SHP77 (cell line): ENCODE results near the gene SFI1.
A peak's percentile ranks its signal among the peaks of the same experiment; 100 is the strongest.
"Not testable (repeated sequence)": the region's sequence is repeated elsewhere in the genome, so short reads cannot be mapped to it uniquely, and the experiment has no call there.

Source experiments
- DNase-seq, 2 experiments: peaks; one replicate each; lab custom pipeline; 2025; lab: John Stamatoyannopoulos, UW

The SFI1 gene, protein sequence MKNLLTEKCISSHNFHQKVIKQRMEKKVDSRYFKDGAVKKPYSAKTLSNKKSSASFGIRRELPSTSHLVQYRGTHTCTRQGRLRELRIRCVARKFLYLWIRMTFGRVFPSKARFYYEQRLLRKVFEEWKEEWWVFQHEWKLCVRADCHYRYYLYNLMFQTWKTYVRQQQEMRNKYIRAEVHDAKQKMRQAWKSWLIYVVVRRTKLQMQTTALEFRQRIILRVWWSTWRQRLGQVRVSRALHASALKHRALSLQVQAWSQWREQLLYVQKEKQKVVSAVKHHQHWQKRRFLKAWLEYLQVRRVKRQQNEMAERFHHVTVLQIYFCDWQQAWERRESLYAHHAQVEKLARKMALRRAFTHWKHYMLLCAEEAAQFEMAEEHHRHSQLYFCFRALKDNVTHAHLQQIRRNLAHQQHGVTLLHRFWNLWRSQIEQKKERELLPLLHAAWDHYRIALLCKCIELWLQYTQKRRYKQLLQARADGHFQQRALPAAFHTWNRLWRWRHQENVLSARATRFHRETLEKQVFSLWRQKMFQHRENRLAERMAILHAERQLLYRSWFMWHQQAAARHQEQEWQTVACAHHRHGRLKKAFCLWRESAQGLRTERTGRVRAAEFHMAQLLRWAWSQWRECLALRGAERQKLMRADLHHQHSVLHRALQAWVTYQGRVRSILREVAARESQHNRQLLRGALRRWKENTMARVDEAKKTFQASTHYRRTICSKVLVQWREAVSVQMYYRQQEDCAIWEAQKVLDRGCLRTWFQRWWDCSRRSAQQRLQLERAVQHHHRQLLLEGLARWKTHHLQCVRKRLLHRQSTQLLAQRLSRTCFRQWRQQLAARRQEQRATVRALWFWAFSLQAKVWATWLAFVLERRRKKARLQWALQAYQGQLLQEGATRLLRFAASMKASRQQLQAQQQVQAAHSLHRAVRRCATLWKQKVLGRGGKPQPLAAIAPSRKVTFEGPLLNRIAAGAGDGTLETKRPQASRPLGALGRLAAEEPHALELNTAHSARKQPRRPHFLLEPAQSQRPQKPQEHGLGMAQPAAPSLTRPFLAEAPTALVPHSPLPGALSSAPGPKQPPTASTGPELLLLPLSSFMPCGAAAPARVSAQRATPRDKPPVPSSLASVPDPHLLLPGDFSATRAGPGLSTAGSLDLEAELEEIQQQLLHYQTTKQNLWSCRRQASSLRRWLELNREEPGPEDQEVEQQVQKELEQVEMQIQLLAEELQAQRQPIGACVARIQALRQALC

DNA sequence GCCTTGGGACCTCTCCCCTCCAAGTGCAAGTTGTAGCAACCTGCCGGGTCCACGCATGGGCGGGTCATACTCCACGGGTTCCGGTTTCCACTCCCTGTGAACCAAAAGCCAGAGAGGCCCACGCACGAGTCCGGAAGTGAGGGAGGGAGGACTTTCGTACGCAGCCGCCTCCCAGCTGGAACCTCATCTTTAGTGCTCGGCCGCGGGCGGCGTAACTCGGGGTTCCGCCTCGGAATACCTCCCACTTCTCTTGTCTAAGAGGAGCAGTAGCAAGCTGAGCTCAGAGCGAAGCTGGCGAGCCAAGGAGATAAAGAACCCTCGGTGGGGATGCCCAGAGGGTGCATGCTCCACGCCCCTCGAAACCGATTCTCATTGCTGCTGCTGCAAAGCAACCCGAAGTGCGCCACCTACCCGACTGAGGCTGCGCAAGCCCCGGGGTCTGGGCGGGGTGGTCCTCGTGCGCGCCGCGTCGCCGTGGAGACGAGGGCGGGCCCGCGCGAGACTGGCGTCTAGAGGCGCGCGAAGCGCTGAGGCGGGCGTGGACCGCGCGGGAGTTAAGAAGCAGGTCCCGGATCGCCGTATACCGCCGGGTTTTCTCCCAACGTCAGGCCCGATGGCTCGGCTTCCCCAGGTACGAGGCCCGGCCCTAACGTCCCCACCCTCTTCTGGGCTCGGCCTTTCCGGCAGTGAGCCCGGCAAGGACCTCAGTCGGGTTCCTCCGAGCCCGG lies at the start of gene SFI1:
TSS of gene SFI1 (plus strand) at position 530 of the 728 bp plus-strand sequence. CDS start 11,749 bp downstream, outside the sequence.
- DNase-seq = peak; percentile 80 to 90

DNA sequence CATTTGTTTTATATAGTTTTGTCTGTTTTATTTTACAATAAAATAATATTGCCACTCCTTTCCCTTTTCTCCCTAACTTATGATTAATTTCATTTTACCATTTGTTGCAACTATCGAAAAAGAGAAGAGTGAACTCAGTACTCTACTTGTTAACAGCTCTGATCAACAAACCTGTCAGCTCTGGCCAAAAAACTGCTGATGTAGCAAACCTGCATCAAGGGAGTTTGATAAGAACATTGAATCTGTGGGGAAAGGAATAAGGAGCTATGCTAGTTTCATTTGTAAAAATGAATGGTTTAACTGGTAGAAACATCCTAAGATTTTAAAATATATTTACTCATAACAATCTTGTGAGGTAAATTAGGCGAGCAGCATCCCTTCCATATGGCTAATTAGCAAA lies 49.6 kb upstream of the SFI1 start:
- no peak for DNase-seq

DNA sequence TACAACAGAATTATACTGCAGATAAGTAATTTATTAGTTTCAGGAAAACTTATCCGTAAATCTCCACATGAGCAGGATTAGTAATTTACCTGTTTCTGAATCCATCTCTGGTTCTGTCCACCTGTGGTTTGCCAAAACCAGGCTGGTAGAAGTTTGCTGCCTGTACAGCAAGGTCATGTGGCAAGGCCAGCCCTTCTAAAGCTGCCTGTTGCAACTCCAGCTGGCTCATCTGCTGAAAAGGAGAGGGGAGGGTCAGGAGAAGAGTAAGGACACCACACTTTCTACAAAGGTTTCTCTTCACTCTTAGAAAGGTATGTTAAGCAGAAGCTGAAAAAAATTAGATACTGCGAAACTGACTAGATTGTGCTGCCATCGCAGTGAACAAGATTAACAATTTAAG lies 49.0 kb upstream of the SFI1 start:
- no peak for DNase-seq

DNA sequence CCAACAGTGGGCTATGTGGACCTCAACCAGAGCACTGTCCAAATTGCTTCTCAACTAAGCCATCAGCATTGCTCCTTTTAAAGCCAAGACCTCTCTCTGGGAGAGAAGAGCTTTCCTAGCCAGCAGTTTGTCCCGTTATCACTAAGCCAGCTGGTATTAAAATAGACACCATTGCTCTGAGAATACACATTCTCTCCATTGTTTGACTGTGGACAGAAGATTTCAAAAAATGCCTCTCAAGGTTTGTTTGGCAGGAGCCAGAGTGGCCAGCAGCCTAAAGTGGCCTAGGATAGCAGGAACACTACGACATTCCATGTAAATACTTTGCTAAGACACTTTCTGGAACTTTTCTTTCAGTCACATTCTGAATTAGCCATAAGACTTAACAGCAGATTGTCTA lies 48.0 kb upstream of the SFI1 start:
- DNase-seq = no peak

DNA sequence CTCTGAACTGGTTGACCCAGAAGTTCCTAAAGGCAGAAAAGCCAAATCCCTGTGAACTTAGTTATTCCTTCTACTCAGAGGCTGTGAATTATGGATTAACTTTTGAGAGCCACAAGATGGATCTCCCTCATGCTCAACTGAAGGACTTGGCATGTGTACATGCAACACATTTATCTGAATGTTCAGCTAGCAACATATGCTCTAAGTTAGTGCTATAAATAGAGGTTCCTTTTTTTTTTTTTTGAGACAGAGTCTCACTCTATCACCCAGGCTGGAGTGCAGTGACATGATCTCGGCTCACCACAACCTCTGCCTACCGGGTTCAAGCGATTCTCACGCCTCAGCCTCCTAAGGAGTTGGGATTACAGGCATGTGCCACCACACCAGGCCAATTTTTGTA lies 46.8 kb upstream of the SFI1 start:
- DNase-seq = no peak

DNA sequence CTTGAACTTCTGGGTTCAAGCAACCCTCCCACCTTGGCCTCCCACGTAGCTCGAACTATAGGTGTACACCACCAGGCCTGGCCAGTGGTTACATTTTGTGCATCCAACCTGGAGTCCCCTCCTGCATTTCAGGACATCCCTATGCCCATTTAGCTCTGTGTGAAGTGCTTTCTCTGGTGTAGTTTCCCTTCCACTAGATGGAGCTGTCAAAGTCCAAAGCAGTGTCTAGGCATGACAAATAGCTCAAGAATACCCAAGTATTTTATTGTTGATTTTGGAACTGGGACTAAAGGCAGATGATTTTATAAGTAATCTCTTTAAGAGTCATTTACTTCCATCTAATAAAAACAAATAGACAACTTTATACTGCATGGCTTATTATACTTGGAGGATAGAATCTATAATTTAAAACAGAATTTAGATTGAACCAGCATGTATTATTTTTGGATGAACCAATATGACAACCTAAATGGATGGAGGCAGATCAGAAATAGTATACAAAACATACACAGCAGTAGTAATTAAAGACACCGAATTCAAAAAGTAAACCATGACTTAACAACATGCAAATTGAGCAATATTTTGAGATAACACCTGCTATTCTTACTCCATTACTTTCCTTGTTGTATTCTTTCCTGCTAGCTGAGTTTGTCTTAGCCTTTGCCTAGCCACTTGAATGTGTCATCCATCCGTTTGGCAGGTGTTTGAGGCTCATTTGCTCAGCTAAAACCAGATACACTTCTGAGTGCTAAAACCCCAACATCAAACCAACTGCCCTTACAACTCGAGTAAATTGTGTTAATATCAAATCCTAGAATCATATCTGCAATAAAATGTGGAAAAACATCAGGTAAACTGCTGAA lies 44.4 kb upstream of the SFI1 start:
- DNase-seq = peak; percentile 21 to 29

DNA sequence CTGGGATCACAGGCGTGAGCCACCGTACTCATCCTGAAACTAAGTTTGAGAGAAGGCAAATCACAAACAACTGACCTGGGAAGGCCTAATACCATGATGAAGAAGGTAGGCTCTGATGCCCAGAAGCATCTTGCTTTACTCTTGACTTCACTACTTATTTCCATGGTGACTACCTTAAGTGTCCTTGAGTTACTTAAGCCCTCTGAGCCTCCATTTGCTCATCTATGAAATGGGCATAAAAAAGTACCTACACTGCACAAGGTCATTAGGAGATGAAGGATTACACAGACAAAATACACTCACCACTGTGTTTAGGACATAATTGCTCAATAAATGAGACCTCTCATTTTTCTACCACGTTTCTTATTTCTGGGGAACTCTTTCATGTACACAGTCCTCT lies 34.6 kb upstream of the SFI1 start:
- no peak for DNase-seq

DNA sequence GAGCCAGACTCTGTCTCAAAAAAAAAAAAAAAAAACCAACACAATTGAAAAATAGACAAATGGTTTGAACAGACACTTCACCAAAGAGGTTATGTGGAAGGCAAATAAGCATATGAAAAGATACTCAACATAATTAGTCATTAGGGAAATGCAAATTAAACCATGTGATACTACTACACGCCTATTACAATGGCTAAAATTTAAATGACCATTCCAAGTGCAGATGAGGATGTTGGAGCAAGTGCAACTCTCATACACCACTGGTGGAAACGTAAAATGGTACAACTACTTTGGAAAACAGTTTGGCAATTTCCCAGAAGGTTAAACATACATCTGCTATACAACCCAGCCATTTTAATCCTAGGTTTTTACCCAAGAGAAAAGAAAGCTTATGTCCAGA lies 31.0 kb upstream of the SFI1 start:
- no peak for DNase-seq

DNA sequence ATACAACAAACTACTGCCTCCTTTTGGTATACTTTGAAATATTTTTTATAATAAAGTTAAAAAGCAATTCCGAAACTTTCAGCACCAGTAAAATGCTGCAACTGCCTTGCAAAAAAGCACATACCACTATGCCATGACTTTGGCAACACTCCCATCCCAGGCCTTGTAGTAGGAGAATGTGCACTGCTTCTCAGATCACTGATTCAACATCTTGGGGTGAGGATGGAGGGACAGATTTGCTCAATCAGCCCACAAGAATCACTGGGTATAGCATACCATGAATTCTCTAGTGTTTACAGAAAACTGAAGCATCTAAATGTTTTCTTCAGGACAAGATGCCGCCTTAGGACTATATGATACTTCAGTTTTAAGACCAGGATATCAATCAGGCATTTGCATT lies 21.6 kb upstream of the SFI1 start:
- DNase-seq = no peak

DNA sequence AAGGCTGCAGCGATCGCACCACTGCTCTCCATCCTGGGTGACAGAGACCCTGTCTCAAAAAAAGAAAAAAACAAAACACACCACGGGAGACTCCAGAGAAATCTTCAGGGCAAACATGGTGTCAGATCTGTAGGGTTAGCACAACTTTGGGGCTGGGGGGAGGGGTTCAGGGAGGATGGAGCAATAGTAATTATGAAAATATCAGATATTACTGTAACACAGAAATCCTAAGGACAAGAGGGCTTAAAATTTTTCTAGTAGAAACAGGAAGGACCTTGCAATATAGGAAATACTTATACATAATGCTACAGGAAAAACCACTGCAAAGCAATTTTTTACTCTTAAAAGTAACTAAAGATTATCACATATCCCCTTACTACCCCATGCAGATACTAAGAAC lies 20.5 kb upstream of the SFI1 start:
- DNase-seq = no peak

DNA sequence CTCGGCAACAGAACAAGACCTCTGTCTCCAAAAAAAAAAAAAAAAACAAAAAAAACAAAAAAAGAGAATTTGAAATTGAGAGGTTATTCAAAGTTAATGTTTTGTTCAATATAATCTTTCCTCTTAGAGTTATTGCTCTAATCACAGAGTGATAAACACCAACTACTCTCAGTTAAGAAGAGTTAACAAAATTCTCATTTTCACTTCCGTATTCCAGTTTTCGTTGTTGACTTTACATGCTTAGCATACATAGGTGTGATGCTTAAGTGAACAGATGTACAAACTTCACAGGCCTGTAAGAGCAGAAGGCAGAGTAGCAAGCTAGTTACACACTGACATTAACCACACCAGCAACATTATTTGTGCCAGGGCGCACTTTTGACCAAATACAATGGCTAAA lies 19.0 kb upstream of the SFI1 start:
- no peak for DNase-seq

DNA sequence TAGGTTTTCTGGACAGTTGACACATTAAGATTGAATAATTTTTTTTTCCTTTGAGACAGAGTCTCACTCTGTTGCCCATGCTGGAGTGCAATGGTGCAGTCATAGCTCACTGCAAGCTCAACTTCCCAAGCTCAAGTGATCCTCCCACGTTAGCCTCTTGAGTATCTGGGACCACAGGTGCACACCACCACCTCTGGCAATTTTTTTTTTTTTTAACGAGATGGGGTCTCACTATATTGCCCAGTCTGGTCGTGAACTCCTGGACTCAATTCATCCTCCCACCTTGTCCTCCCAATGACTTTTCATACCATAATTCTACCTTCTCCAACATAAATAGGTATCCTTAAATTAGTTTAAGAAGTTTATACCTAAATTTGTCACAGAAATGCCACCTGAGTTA lies 15.2 kb upstream of the SFI1 start:
- DNase-seq = no peak

DNA sequence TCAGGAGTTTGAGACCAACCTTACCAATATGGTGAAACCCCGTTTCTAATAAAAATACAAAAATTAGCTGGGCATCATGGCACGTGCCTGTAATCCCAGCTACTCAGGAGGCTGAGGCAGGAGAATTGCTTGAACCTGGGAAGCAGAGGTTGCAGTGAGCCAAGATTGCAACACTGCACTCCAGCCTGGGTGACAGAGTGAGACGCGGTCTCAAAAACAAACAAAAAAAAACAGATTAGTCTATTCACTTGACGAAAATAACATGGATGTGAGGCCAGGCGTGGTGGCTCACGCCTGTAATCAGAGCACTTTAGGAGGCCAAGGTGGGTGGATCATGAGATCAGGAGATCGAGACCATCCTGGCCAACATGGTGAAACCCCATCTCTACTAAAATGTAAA lies 13.9 kb upstream of the SFI1 start:
- DNase-seq = not testable (repeated sequence)

DNA sequence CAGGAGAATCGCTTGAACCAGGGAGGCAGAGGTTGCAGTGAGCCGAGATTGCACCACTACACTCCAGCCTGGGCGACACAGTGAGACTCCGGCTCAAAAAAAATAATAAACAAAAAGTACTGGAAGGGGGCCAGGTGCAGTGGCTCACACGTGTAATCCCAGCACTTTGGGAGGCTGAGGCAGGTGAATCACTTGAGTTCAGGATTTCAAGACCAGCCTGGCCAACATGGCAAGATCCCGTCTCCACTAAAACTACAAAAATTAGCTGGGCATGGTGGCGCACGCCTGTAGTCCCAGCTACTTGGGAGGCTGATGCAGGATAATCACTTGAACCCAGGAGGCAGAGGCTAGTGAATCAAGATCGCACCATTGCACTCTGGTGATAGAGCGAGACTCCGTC lies 10.0 kb upstream of the SFI1 start:
- DNase-seq = not testable (repeated sequence)

DNA sequence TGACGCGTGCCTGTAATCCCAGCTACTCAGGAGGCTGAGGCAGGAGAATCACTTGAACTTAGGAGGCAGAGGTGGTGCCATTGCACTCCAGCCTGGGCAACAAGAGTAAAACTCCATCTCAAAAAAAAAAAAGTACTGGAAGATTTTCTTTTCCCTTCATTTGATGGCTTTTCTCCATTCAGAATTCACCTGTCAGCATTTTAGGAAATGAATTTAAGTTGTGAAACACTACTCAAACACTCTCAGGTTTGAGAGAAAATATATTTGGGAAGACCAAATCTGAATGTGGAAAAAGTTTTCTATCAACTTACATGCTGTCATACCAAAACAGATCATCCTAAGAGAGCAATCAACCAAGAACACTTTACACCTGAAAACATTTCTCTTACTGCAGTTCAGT lies 9.4 kb upstream of the SFI1 start:
- DNase-seq = no peak

DNA sequence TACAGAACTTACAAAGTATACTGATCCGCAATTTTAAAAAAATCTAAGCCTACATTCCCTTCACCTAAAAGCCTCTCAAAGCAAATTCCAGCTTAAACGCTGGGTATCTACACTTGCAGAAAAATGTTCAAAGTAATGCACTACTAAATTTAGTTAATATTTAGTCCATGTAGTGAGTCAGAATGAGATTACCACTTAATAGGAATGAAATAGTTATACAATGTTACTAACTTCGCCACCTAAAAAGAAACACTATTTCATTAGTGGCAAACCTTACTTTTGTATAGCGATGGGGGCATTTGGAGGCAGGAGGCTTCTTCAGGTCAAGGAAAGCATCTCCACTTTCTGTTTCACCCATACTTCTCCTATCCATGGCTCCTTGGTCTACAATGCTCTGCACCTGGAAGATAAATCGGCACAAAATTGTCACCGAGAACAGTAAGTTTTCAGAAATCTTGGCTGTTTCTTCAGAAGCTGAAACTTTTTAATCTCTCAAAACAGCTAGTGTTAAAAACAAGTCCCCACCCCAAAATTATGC lies 7.9 kb upstream of the SFI1 start:
- DNase-seq = no peak

DNA sequence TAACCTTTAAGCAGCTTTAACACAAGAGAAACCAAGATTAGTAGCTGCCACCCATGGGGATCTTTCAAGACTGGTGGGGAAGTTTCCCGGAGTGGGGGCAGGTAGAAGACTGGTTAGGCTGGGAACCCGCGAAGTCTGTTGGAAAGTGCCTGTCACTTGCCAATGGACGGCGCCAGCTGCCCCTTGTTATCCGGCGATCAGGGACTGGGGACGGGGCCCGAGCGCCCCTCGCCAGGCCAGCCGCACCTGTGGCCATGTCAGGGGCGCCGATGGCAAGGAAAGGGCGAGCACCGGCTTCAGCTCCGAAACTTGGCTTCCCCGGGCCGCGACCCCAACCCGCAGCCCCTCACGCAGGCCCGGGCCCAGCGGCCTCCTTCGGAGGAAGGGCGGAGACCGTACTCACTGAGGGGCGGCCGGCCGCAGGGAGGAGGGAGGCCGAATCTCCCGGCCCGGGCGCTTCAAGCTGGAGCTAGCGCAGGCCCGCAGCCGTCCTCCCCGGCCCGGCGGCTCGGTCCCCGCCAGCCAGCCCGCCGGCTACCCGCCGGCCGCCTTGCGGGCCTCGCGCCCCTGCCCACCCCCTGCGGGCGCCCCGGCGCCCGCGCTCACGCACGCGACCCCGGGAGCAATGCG lies 7.2 kb upstream of the SFI1 start:
- DNase-seq = peak; percentile 0 to 37

DNA sequence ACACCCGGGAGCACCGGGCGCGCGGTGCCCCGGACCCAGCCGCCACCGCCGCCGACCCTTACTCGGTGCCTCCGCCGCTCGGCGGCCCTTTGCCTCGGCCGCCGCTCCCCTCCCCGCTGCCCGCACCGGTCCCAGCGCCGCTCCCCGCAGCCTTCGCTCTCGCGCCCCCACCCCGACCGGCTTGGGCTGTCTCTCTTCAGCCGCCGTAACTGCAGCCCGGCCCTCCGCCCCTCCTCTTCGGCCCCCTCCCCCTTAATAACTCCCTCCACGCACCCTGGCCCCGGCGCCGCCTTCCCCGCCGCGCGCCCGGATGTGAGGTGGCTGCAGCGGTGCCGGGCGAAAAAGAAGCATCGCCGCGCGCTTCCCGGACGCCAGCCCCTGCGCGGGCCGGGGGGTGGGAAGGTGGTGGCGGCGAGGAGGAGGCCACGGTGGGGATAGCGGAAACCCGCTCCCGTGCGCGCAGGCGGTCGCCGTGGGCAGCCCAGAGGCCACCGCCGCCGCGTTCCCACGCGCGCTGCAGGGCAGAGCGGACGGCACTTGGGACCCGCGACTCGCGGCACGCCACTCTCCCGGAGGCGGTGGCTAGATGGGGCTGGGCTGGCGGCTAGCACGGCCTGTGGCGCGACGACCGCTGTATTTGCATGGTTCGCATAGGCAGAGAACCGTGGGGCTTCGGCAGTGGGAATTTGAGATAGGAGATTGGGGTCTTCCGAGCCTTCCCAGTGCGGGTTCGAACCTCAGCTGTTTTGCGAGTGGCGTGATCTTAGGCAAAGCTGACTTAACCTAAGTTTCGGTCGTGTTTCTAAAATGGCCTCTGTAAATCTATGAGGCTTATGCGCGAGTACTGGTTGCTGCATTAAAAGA lies 6.5 kb upstream of the SFI1 start, which contains the start of gene EIF4ENIF1:
TSS of gene EIF4ENIF1 (minus strand) at position 211 of the 864 bp plus-strand sequence. CDS start 1,124 bp downstream, outside the sequence.
- peak; percentile 48 to 79 for DNase-seq

DNA sequence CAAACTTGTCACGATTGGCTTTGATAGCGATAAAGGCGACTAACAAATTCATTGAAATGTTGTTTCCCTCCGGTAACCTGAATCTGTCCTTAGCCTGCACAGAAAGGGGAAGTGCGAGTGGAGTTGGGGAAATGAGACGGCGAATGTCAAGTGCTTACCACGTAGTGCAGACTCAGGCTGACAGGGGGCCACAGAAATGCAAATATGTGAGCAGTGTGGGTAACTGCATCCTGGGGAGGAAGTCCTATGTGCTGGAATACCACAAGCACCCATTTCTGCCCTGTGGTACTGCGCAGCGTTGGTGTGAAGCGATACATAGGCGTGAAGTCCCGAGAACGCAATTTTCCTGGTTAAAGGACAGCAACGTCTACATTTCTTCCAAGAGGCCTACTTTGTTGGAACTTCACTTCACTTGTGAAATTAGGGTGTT lies 5.8 kb upstream of the SFI1 start:
- peak; percentile 12 to 31 for DNase-seq
